Uterus (tissue), 2 donors: ENCODE measurements around the gene CERS6.

ENCODE experiments used
- CTCF ChIP-seq, 4 experiments: fragments of 200-600 bp in 2 of 4; fragments of 450-650 bp in 2 of 4; sonication (generic) in 2 of 4; IDR thresholded peaks; one replicate each; pipeline ENCODE4 v1.5.1; 2016 to 2019; ENCODE audit warnings: antibody characterized with exemption in 4 of 4, mild to moderate bottlenecking in 2 of 4, moderate library complexity in 1 of 4
- POLR2A ChIP-seq, 2 donors: fragments of 450-650 bp; IDR thresholded peaks; one replicate each; pipeline ENCODE4 v1.6.1; 2016; ENCODE audit warnings: antibody characterized with exemption in 2 of 2, mild to moderate bottlenecking in 1 of 2, moderate library complexity in 1 of 2

GRCh38 chr2:168816369-168816768 is 360.3 kb downstream of the CERS6 start:
- TF ChIP-seq CTCF (IDR thresholded peaks at IDR 0.05) (no peak), POLR2A (IDR thresholded peaks at IDR 0.05) (no peak)
